GM23338 (cell line): ENCODE measurements around the gene SNX32. TPM values are rescaled to one million over a fixed set of nuclear protein-coding genes. Genes with fewer than 3 reads are reported as not detected.
A peak's percentile ranks its signal among the peaks of the same experiment; 100 is the strongest.

Source experiments
- ATAC-seq: fragments of 200-7000 bp; cut with Tn5 transposase; 3 replicates; pipeline ENCODE4 v1.9.1; 2020
- DNase-seq: peaks from one replicate; pipeline ENCODE4 v3.0.0-alpha.2; 2015; ENCODE audit warnings: low spot score
- H2AFZ ChIP-seq: fragments of 200-600 bp; sonication (generic); 2 replicates; pipeline ENCODE4 v1.8.0; 2016; ENCODE audit warnings: antibody characterized with exemption, mild to moderate bottlenecking, moderate library complexity
- H3F3A ChIP-seq: fragments of 200-600 bp; sonication (generic); replicated peaks from 2 replicates; pipeline ENCODE4 v1.8.0; 2017; ENCODE audit warnings: antibody characterized with exemption, mixed run types, low read depth
- H3K27ac ChIP-seq: fragments of 200-600 bp; sonication (generic); 2 replicates; pipeline ENCODE4 v1.6.1; 2016; ENCODE audit warnings: low read depth
- H3K27me3 ChIP-seq: fragments of 200-600 bp; sonication (generic); 2 replicates; pipeline ENCODE4 v1.8.0; 2016; ENCODE audit warnings: mild to moderate bottlenecking, mixed run types, moderate library complexity; ENCODE audit not compliant: insufficient read depth
- H3K36me3 ChIP-seq: fragments of 200-600 bp; sonication (generic); 2 replicates; pipeline ENCODE4 v1.8.0; 2016; ENCODE audit warnings: mild to moderate bottlenecking; ENCODE audit not compliant: insufficient read depth
- H3K4me1 ChIP-seq: fragments of 200-600 bp; sonication (generic); 2 replicates; pipeline ENCODE4 v1.8.0; 2016; ENCODE audit warnings: mild to moderate bottlenecking, moderate library complexity; ENCODE audit not compliant: insufficient read depth
- H3K4me2 ChIP-seq: fragments of 200-600 bp; sonication (generic); 2 replicates; pipeline ENCODE4 v1.7.1; 2017; ENCODE audit warnings: mixed run types
- H3K4me3 ChIP-seq: fragments of 200-600 bp; sonication (generic); 2 replicates; pipeline ENCODE4 v1.6.1; 2016; ENCODE audit warnings: mixed run types
- H3K79me2 ChIP-seq: fragments of 200-600 bp; sonication (generic); replicated peaks from 2 replicates; pipeline ENCODE4 v1.8.0; 2017; ENCODE audit warnings: mild to moderate bottlenecking; ENCODE audit not compliant: insufficient read depth
- H3K9me2 ChIP-seq: fragments of 200-600 bp; sonication (generic); 2 replicates; pipeline ENCODE4 v1.8.0; 2017; ENCODE audit not compliant: insufficient read depth
- H4K20me1 ChIP-seq: fragments of 200-600 bp; sonication (generic); replicated peaks from 2 replicates; pipeline ENCODE4 v1.8.0; 2017; ENCODE audit warnings: mild to moderate bottlenecking; ENCODE audit not compliant: insufficient read depth
- H3K27ac Mint-ChIP-seq: 2 replicates; pipeline ENCODE4 v1.8.0; 2020; ENCODE audit warnings: inconsistent platforms, mild to moderate bottlenecking, moderate library complexity, mixed read lengths
- H3K27me3 Mint-ChIP-seq: 3 replicates; pipeline ENCODE4 v1.8.0; 2022; ENCODE audit warnings: low read depth, mild to moderate bottlenecking, moderate library complexity, mixed read lengths, inconsistent platforms; ENCODE audit not compliant: insufficient read depth, poor library complexity
- H3K36me3 Mint-ChIP-seq: 3 replicates; pipeline ENCODE4 v1.8.0; 2021; ENCODE audit warnings: low read depth, mild to moderate bottlenecking, inconsistent platforms, moderate library complexity, mixed read lengths
- H3K4me1 Mint-ChIP-seq: 3 replicates; pipeline ENCODE4 v1.8.0; 2020; ENCODE audit warnings: mild to moderate bottlenecking, inconsistent platforms, mixed read lengths
- H3K4me3 Mint-ChIP-seq: 3 replicates; pipeline ENCODE4 v1.8.0; 2021; ENCODE audit warnings: moderate library complexity, mild to moderate bottlenecking, inconsistent platforms, mixed read lengths
- H3K9me3 Mint-ChIP-seq: 3 replicates; pipeline ENCODE4 v1.8.0; 2020; ENCODE audit warnings: moderate library complexity, mild to moderate bottlenecking, inconsistent platforms, mixed read lengths
- CREB1 ChIP-seq: fragments of 250-450 bp; sonication (Bioruptor Pico); IDR thresholded peaks from 2 replicates; pipeline ENCODE4 v1.5.0; 2020; ENCODE audit warnings: low read depth, mild to moderate bottlenecking, moderate library complexity
- EZH2 ChIP-seq: fragments of 200-600 bp; sonication (generic); IDR thresholded peaks from one replicate; pipeline ENCODE4 v1.8.0; 2017; ENCODE audit warnings: antibody characterized with exemption, mild to moderate bottlenecking, low read depth; ENCODE audit not compliant: unreplicated experiment
- EZH2phosphoT487 ChIP-seq: fragments of 200-600 bp; sonication (generic); IDR thresholded peaks from one replicate; pipeline ENCODE4 v1.8.1; 2018; ENCODE audit warnings: antibody characterized with exemption; ENCODE audit not compliant: unreplicated experiment
- JUNB ChIP-seq: IDR thresholded peaks from one replicate; pipeline ENCODE4 v1.6.1; 2016; ENCODE audit warnings: antibody characterized with exemption; ENCODE audit not compliant: unreplicated experiment
- NANOG ChIP-seq: IDR thresholded peaks from 2 replicates; pipeline ENCODE4 v1.6.1; 2016; ENCODE audit warnings: antibody characterized with exemption, borderline replicate concordance
- POLR2AphosphoS5 ChIP-seq: IDR thresholded peaks from 2 replicates; pipeline ENCODE4 v1.6.1; 2016; ENCODE audit warnings: antibody characterized with exemption, low read depth
- STAT1 ChIP-seq: IDR thresholded peaks from one replicate; pipeline ENCODE4 v1.6.1; 2016; ENCODE audit warnings: antibody characterized with exemption; ENCODE audit not compliant: unreplicated experiment
- ZNF114 ChIP-seq: fragments of 250-450 bp; sonication (Bioruptor Pico); IDR thresholded peaks from 2 replicates; pipeline ENCODE4 v1.5.0; 2020; ENCODE audit warnings: mild to moderate bottlenecking, moderate library complexity
- ZNF331 ChIP-seq: fragments of 250-450 bp; sonication (Bioruptor Pico); IDR thresholded peaks from 2 replicates; pipeline ENCODE4 v1.5.0; 2020; ENCODE audit warnings: low read depth, mild to moderate bottlenecking, moderate library complexity
- polyA plus RNA-seq: library from polyadenylated mRNA; unstranded; fragments of >200 nt; fragmentation: Nextera tagmentation; extraction: Ambion mirVana; gene quantifications from 2 replicates; pipeline ENCODE4 v1.2.1, GENCODE V29; 2016
- total RNA-seq: library from RNA; depleted of rRNA; stranded (reverse); fragments of >200 nt; shearing (Covaris generic); gene quantifications from 2 replicates; pipeline ENCODE4 v1.2.3, GENCODE V29; 2014
- TF ChIP-seq, protein P1 (sequence below), 2 experiments: fragments of 200-600 bp in 1 of 2; sonication (generic) in 1 of 2; conservative IDR thresholded peaks; 2 replicates each; pipeline versions ENCODE4 v1.5.1 to v1.6.1; 2016 to 2017; ENCODE audit warnings: antibody characterized with exemption in 2 of 2, low read depth in 2 of 2, mild to moderate bottlenecking in 2 of 2, moderate library complexity in 1 of 2
- TF ChIP-seq, protein P2 (sequence below): fragments of 250-450 bp; sonication (Bioruptor Pico); IDR thresholded peaks from 2 replicates; pipeline ENCODE4 v1.5.0; 2020; ENCODE audit warnings: mild to moderate bottlenecking, moderate library complexity
- TF ChIP-seq, protein P3 (sequence below): IDR thresholded peaks from one replicate; pipeline ENCODE4 v1.6.1; 2018; ENCODE audit warnings: antibody characterized with exemption; ENCODE audit not compliant: unreplicated experiment
- TF ChIP-seq, protein P4 (sequence below): IDR thresholded peaks from 2 replicates; pipeline ENCODE4 v1.6.1; 2016; ENCODE audit warnings: antibody characterized with exemption

The SNX32 gene
- total and polyA plus RNA-seq, 2 experiments from 2014 or later = 0.49 to 1.2 TPM

DNA sequence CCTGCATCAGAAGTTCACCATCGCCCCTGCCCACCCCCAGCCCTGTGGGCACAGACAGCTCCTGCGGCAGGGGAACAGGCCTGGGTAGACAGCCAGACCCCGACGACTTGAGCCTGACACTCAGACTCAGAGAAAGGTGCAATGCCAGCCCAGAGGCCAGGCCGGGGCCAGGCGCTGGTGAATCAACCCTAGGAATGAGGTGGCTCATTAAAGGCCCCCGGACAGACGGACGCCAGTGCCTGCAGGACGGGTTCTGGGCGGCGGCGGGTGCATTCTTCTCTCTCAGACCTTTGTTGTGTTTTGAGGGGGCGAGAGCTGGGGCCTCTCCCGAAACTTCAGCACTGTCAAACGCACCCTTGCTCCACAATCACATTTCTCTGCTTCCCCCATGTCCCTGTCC lies 41.3 kb upstream of the SNX32 start:
- peaks cover 43% of the 10 kb centered on the region for H3K4me1 Mint-ChIP-seq
- peak overlapping the region; percentile 68; the same call in 1 of the 2 replicates for H3K27ac Mint-ChIP-seq
- Histone ChIP-seq H2AFZ (no peak overlapping the region), H3K4me2 (no peak overlapping the region), H3K9me2 (0 out of 2 replicates have a peak, but pooled peaks cover 2% of the 10 kb centered on the region), H3K4me1 (peaks cover 23% of the 10 kb centered on the region), H3K27ac (no peak overlapping the region), H3F3A (0 out of 2 replicates have a peak, but pooled peaks cover 4% of the 10 kb centered on the region), H3K36me3 (no peaks in the 10 kb centered on the region), H3K27me3 (peaks cover 17% of the 10 kb centered on the region), H3K79me2 (no peaks in the 10 kb centered on the region; the same call in 1 of the 2 replicates), H3K4me3 (no peak overlapping the region), H4K20me1 (no peaks in the 10 kb centered on the region)
- H3K36me3 Mint-ChIP-seq = no peaks in the 10 kb centered on the region
- TF ChIP-seq CREB1 (no peak), STAT1 (no peak), JUNB (no peak), NANOG (no peak), EZH2 (no peak), ZNF331 (CRISPR knock-in tag) (no peak), EZH2phosphoT487 (no peak), POLR2AphosphoS5 (no peak), ZNF114 (CRISPR knock-in tag) (no peak)
- TF ChIP-seq, protein P1, sequence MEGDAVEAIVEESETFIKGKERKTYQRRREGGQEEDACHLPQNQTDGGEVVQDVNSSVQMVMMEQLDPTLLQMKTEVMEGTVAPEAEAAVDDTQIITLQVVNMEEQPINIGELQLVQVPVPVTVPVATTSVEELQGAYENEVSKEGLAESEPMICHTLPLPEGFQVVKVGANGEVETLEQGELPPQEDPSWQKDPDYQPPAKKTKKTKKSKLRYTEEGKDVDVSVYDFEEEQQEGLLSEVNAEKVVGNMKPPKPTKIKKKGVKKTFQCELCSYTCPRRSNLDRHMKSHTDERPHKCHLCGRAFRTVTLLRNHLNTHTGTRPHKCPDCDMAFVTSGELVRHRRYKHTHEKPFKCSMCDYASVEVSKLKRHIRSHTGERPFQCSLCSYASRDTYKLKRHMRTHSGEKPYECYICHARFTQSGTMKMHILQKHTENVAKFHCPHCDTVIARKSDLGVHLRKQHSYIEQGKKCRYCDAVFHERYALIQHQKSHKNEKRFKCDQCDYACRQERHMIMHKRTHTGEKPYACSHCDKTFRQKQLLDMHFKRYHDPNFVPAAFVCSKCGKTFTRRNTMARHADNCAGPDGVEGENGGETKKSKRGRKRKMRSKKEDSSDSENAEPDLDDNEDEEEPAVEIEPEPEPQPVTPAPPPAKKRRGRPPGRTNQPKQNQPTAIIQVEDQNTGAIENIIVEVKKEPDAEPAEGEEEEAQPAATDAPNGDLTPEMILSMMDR (conservative IDR thresholded peaks at IDR 0.05; ENCODE audit: low read depth in 2 of 2) = no peak
- TF ChIP-seq, protein P2, sequence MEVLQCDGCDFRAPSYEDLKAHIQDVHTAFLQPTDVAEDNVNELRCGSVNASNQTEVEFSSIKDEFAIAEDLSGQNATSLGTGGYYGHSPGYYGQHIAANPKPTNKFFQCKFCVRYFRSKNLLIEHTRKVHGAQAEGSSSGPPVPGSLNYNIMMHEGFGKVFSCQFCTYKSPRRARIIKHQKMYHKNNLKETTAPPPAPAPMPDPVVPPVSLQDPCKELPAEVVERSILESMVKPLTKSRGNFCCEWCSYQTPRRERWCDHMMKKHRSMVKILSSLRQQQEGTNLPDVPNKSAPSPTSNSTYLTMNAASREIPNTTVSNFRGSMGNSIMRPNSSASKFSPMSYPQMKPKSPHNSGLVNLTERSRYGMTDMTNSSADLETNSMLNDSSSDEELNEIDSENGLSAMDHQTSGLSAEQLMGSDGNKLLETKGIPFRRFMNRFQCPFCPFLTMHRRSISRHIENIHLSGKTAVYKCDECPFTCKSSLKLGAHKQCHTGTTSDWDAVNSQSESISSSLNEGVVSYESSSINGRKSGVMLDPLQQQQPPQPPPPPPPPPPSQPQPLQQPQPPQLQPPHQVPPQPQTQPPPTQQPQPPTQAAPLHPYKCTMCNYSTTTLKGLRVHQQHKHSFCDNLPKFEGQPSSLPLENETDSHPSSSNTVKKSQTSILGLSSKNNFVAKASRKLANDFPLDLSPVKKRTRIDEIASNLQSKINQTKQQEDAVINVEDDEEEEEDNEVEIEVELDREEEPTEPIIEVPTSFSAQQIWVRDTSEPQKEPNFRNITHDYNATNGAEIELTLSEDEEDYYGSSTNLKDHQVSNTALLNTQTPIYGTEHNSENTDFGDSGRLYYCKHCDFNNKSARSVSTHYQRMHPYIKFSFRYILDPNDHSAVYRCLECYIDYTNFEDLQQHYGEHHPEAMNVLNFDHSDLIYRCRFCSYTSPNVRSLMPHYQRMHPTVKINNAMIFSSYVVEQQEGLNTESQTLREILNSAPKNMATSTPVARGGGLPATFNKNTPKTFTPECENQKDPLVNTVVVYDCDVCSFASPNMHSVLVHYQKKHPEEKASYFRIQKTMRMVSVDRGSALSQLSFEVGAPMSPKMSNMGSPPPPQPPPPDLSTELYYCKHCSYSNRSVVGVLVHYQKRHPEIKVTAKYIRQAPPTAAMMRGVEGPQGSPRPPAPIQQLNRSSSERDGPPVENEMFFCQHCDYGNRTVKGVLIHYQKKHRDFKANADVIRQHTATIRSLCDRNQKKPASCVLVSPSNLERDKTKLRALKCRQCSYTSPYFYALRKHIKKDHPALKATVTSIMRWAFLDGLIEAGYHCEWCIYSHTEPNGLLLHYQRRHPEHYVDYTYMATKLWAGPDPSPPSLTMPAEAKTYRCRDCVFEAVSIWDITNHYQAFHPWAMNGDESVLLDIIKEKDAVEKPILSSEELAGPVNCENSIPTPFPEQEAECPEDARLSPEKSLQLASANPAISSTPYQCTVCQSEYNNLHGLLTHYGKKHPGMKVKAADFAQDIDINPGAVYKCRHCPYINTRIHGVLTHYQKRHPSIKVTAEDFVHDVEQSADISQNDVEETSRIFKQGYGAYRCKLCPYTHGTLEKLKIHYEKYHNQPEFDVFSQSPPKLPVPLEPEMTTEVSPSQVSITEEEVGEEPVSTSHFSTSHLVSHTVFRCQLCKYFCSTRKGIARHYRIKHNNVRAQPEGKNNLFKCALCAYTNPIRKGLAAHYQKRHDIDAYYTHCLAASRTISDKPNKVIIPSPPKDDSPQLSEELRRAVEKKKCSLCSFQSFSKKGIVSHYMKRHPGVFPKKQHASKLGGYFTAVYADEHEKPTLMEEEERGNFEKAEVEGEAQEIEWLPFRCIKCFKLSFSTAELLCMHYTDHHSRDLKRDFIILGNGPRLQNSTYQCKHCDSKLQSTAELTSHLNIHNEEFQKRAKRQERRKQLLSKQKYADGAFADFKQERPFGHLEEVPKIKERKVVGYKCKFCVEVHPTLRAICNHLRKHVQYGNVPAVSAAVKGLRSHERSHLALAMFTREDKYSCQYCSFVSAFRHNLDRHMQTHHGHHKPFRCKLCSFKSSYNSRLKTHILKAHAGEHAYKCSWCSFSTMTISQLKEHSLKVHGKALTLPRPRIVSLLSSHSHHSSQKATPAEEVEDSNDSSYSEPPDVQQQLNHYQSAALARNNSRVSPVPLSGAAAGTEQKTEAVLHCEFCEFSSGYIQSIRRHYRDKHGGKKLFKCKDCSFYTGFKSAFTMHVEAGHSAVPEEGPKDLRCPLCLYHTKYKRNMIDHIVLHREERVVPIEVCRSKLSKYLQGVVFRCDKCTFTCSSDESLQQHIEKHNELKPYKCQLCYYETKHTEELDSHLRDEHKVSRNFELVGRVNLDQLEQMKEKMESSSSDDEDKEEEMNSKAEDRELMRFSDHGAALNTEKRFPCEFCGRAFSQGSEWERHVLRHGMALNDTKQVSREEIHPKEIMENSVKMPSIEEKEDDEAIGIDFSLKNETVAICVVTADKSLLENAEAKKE (CRISPR knock-in tag) = no peak
- TF ChIP-seq, protein P3, sequence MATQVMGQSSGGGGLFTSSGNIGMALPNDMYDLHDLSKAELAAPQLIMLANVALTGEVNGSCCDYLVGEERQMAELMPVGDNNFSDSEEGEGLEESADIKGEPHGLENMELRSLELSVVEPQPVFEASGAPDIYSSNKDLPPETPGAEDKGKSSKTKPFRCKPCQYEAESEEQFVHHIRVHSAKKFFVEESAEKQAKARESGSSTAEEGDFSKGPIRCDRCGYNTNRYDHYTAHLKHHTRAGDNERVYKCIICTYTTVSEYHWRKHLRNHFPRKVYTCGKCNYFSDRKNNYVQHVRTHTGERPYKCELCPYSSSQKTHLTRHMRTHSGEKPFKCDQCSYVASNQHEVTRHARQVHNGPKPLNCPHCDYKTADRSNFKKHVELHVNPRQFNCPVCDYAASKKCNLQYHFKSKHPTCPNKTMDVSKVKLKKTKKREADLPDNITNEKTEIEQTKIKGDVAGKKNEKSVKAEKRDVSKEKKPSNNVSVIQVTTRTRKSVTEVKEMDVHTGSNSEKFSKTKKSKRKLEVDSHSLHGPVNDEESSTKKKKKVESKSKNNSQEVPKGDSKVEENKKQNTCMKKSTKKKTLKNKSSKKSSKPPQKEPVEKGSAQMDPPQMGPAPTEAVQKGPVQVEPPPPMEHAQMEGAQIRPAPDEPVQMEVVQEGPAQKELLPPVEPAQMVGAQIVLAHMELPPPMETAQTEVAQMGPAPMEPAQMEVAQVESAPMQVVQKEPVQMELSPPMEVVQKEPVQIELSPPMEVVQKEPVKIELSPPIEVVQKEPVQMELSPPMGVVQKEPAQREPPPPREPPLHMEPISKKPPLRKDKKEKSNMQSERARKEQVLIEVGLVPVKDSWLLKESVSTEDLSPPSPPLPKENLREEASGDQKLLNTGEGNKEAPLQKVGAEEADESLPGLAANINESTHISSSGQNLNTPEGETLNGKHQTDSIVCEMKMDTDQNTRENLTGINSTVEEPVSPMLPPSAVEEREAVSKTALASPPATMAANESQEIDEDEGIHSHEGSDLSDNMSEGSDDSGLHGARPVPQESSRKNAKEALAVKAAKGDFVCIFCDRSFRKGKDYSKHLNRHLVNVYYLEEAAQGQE = no peak
- TF ChIP-seq, protein P4, sequence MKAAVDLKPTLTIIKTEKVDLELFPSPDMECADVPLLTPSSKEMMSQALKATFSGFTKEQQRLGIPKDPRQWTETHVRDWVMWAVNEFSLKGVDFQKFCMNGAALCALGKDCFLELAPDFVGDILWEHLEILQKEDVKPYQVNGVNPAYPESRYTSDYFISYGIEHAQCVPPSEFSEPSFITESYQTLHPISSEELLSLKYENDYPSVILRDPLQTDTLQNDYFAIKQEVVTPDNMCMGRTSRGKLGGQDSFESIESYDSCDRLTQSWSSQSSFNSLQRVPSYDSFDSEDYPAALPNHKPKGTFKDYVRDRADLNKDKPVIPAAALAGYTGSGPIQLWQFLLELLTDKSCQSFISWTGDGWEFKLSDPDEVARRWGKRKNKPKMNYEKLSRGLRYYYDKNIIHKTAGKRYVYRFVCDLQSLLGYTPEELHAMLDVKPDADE = no peak
- DNase-seq (no peak), ATAC-seq (no peak)
- no peaks in the 10 kb centered on the region for H3K9me3 Mint-ChIP-seq
- H3K4me3 Mint-ChIP-seq = no peak overlapping the region; the same call in 2 of the 3 replicates
- peaks cover 21% of the 10 kb centered on the region for H3K27me3 Mint-ChIP-seq
